Subcutaneous adipose tissue (tissue), 4 donors: Measurements from ENCODE around the gene FLRT1. TPM values are rescaled to one million over a fixed set of nuclear protein-coding genes. Genes with fewer than 3 reads are reported as not detected.

Source experiments
- CTCF ChIP-seq: fragments of 450-650 bp; IDR thresholded peaks from one replicate; pipeline ENCODE4 v1.5.1; 2016; ENCODE audit warnings: low read depth, mild to moderate bottlenecking, control low read depth, antibody characterized with exemption, moderate library complexity
- total RNA-seq, 4 donors: library from RNA; depleted of rRNA; stranded (reverse); fragments of >200 nt; gene quantifications; one replicate each; pipeline ENCODE4 v1.1.0, GENCODE V29; 2016

FLRT1 gene
- total RNA-seq, 4 donors from 2014 or later, result 0.22 TPM; not detected in 3

- no peak for TF ChIP-seq CTCF
Measured at GRCh38 chr11:64067230-64067993, 31.7 kb downstream of the FLRT1 start.

GRCh38 chr11:64068705-64069400 lies 33.1 kb downstream of the FLRT1 start:
- TF ChIP-seq CTCF, result no peak

GRCh38 chr11:64069401-64070313 lies 33.9 kb downstream of the FLRT1 start:
- no peak for TF ChIP-seq CTCF

- no peak for TF ChIP-seq CTCF
Measured at GRCh38 chr11:64070314-64070681, 34.6 kb downstream of the FLRT1 start.

GRCh38 chr11:64071849-64072248 lies 36.1 kb downstream of the FLRT1 start:
- no peak for TF ChIP-seq CTCF

GRCh38 chr11:64072403-64072802 lies 36.7 kb downstream of the FLRT1 start:
- no peak for TF ChIP-seq CTCF

GRCh38 chr11:64072871-64073270 lies 37.1 kb downstream of the FLRT1 start:
- TF ChIP-seq CTCF, result no peak
